NCI-H748 (cell line): ENCODE measurements around the gene NUDT3.
A peak's percentile ranks its signal among the peaks of the same experiment; 100 is the strongest.

Source experiments
- DNase-seq: peaks from one replicate; lab custom pipeline; 2025; ENCODE audit not compliant: unreplicated experiment; lab: John Stamatoyannopoulos, UW

NUDT3 gene

DNA sequence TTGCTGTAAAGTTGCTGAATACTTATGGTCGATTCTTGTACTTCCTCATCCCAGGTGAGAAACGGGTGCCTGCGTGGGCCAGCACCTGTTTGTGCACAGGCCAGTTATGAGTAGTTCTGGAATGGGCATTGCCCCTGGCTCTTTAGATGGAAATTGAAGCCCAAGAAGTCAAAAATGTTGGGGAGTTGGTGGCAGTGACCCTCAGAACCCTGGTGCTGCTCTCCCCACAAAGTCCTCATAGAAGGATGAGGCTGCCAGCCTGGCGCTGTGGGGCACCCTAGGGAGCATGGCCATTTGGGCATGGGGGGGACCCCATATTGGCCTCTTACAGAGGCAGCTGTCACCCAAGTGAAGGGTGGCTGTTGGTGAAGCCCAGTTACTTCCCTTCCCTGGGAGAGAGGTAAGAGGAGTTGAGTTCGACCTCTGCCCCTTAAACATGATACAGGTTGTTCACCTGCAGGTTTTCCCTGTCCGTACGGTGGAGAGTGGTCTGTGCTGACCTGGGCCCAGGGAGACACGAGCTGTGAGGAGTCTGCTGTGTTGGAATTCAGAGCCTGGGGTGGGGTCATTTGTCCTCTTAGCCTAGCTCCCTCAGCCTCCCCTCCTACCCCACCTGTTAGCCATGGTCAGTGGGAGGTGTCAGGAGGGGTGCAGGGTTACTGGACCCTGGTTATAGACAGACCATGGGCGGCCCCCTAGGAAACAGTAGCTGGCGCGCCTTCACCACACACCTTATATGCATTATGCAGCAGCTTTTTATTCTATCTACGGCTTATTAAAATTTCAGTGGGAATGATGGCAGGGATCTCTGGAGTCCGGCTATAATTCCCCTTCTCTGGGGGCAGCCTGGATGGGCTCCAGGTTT is 150.9 kb downstream of the NUDT3 start:
- no peak for DNase-seq

DNA sequence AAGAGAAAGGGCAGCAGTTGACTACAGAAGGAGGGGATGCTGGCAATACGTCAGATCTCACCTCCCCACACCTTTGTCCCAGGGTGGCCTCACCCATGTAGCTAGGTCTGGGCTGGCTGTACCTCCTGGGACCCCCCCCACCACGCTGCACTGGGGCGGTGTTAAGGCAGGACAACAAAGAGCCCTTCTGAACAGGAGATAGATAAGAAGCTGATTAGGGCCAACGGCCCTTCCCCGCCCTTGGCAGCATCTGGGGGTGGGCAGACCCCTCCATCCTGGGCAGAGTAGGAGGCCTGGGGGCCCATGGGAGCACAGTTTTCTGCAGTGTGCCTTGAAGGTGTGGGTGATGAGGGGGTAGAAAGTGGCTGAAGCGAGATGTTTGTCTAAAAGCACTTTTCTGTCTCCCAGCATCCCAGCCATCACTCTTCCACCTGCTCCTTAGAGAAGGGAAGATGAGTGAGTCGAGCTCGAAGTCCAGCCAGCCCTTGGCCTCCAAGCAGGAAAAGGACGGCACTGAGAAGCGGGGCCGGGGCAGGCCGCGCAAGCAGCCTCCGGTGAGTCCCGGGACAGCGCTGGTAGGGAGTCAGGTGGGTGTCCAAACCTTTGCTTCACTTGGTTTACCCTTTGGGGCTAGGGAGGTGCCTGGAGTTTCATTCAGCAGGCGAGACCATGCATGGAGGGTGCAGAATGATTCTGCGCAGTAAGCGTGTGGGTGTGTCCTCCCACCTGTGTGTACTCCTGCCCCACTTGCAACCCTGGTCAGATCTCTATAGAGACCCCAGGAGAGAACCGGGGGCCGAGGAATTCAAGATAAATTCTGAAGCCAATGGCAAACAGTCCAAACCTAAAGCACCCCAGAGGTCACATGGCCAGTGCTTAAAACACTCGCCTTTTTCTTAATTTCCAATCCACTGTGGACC is 151.9 kb downstream of the NUDT3 start:
- DNase-seq = no peak

DNA sequence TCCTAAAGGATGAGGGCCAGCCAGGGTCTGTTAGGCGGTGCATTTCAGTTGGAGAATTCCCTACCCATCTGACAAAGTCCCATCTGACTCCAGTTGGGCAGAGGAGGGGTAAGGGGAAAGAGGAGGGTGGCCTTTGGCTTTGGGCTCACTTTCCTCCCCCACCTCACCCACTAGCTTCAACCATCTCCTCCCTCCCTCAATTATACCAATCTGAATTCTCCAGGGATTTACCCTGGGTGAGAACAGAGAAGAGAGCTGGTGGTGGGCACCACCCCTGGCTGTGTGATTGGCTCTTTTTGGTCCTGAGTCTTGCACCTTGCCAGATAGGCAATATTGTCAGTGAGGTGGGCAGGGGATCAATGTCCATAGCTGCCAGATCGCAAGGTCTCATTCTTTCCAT is 152.6 kb downstream of the NUDT3 start:
- DNase-seq = no peak

DNA sequence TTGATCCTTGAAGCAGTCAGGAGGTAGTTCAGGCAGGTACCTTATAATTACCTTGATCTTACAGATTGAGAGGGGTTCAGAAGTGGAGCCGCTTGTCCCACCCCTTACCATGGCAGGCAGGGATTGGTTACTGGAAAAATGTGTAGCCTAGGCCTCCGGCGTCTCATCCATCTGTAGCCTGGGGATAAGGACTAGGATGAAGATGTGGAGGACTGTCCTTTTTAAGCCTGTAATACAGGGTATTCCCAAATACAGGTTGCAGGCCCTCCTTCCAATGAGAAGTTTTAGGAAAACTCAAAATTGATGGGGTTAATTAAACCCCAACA is 153.0 kb downstream of the NUDT3 start:
- no peak for DNase-seq

DNA sequence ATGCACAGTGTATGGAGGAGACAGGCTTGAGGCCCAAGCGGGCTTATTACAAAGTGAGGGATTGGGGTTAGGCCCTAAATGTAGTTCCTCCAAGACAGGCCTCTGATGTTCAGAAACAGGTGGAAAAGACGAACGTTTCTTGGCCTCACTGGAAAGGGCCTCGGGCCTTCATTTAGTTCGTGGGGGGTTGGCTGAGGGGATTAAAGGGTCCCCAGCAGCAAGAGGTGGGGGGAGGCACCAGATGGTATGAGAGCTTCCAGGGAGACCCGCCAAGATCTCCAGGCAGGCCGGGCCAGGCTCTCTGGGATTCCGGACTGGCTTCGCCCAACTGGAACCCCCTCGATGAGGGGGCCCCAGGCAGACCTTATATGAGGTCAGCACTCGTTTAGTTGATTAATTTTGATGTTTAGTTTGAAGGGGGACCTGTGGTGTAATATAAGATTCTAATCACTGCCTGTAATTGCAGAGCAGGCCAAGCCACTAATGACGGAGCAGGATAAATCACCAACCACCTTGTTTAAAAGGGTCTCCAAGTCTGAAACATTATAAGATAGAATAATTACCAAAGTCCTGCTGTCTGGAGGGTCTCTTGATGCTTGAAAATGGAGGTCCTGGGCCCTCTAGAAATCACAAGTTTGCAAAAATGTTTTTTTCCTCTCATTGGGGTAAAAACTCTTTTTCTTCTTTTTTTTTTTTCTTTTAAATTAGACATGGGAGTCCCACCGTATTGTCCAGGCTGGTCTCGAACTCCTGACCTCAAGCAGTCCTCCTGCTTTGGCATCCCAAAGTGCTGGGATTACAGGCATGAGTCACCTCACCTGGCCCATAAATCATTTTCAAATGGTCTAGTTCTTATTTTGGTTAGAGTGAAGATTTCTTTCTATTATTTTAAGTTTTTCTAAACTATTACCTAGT is 153.6 kb downstream of the NUDT3 start:
- DNase-seq = no peak

DNA sequence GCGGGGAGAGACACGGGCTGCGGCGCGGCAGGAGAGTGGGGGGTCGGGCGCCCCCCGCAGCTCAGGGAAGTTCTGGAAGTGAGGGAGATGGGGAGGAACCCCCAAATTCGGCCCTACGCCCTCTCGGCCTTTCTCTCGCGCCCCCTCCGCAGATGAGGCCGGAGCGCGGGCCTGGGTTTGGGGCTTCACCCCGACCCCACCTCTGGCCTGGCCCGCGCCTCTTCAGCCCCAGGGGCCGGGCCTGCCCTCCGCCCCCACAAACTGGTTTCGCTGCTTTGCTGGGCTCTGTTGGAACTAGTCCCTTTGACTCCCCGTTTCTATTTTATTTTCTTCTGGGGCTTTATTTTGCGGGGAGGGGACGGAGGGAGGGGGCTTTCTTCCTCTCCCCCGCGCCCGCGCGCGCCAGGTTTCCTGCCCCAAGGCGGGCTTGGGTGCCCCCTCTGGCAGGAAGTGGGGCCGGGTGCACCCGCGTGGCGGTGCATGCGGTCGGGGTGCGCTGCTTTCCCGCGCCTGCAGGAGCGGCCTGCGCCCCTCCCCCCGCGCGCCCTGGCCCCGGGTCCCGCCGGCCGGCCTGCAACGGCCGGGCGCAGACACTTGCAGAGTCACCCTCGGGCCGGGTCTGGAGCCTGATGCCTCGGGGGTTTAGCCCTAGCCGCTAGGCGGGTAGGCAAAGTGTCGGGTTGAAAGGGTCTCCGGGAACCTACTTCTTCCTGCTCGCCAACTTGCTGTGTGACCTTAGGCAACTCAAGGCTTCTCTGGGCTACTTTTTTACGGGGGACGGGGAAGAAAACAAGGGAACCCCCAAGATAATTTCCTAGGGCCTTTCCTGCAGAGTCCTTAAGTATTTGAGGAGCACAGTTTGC is 154.5 kb downstream of the NUDT3 start:
- DNase-seq = peak; percentile 84

DNA sequence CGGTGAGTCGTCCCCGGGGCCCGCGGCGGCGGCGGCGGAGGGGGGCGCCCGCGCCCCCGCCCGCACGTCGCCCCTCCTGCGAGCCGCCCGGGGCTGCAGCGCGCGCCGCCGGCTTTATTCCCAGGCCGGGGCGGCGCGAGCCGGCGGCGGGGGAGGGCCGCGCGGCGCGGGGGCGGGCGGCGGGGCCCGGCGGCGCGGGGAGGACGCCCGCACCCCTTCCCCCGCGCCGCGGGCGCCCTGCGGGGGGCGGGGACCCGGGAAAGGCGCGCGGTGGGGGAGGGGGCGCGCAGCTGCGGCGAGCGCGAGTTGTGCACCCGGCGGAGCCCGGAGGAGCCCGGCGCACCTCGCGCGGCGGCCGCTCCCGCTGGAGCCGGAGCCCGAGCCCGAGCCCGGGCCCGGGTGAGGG is 155.2 kb downstream of the NUDT3 start:
- peak; percentile 65 for DNase-seq

DNA sequence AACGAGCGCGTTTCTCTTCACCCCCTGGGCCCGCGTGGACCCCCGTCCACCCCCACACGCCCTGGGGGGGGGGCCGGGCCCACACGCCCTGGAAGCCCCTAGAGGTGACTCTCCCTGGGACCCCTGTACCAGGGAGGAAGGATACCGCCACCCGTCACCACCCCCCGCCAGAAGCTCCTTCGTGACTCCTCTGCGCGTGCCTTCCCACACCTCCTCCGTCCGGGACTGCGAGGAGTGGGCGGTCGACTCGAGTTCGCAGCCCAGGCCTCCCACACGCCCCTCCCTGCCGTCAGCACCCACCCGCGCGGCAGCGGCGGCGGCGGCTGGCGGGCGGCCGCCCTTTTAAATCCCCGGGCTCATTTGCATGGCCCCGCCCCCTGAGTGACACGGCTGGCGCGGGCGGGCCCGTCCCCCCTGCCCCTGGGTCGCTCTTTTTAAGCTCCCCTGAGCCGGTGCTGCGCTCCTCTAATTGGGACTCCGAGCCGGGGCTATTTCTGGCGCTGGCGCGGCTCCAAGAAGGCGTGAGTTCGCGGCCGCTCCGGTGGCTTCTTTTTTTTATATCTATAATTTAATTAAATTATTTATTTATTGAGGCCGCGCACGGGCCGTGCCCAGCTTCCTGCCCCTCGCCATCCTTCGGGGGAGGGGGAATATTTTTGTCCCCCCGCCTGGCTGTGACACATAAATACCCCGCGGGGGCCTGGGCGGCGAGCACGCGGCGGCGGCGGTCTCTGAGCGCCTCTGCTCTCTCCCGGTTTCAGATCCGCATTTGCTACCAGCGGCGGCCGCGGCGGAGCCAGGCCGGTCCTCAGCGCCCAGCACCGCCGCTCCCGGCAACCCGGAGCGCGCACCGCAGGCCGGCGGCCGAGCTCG is 155.8 kb downstream of the NUDT3 start, which contains the start of gene HMGA1:
Gene HMGA1 (plus strand): TSS at position 431 of the 873 bp plus-strand sequence. CDS start 3,908 bp downstream, outside the sequence.
- peak; percentile 95 for DNase-seq

DNA sequence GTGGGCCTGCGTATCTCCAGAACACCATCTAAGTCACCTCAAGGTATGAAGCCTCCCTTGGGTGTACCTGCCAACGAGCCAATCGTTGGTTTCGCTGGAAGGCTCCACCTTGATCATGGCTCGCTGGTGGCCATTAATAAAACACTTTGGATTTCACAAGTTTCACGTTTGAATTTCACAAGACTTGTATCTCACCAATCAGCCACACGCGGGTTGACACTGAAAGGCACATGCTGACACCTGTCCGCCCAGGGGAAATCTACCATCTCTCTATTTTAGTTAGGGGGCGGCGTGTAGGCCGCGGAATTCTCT is 156.4 kb downstream of the NUDT3 start:
- DNase-seq = peak; percentile 52

DNA sequence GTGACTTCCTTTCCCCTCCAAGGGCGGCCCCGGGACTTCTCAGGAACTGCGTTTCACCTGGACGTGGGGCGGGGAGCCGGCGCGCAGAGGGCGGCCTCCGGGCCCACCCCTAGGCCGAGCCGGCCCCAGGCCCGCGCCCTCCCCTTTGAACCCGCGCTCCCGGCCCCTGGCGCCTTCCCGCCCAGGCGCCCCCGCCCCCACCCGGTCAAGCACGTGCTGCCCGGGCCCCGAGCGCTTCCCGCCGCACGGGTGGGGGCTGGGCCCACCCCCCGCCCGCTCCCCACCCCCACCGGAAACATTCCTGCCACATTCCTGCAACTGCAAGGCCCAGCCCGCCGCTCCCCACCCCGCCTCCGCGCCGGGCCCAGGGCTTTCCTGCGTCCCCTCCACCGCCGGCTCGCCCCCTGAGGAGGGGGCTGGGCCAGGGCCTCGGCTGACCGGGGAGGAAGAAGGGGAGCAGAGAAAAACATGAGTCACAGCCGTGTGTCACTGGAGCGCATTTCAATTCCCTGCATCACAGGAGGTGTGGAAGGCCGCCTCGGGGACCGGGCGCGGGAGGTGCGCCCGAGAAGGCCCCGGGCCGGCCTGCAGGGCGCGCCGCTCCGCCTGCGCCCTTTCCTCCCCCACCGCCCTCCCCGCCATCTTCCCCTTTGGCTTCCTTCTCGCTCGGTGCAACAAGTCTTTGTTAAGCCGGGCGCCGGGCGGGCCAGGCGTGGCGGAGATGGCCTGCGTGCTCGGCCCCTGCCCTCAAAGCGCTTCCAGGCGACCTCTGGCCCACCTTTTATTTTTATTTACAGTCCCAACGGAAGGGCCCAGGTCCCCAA is 156.9 kb downstream of the NUDT3 start:
- no peak for DNase-seq

DNA sequence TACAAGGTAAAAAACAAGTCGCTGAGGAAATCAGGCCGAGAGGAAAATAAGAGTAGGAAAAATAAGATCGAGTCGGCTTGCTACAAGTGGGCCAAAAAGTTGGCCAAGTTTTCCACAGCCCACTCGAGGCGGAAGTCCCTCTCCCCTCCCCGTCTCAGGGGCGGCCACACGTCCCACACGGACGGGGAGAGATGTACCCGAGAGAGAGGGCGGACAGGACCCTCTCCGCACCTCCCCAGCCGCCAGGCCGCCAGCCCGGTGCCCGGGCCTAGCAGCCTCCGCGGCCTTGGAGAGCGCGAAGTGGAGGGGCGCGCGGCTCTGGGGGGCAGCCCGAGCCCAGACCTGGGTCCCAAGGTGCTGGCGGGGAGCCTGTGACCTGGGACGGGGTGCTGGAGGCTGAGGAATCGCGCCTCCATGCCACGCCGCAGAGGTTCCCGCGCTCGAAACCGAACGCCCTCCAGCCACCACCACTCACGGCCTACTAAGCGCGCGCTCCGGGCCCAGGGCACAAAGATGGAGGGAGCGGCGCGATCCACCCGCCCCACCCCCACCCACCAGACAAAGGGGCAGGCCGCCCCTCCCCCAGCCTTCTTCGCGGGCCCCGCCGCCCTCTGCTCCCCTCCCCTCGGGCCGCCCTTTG is 157.7 kb downstream of the NUDT3 start:
- DNase-seq = no peak

DNA sequence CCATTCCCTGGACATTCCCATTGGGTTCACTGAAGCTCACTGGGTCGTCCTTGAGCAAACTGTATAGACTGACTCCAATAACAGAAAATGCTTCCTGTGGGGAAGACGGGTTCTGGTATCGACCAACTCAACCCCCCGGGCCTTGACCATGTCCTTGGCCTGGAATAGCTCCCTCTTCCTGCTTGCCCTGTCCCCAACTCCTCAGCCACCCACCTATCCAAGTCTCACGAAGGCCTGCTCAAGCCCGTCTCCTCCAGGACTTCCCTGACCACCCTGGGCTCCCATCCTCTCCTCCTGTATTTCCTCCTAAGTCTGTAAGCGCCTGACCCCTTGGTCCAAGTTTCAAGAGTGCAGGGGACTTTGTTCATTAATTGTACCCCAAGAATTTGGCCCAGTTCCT is 158.6 kb downstream of the NUDT3 start:
- DNase-seq = no peak

DNA sequence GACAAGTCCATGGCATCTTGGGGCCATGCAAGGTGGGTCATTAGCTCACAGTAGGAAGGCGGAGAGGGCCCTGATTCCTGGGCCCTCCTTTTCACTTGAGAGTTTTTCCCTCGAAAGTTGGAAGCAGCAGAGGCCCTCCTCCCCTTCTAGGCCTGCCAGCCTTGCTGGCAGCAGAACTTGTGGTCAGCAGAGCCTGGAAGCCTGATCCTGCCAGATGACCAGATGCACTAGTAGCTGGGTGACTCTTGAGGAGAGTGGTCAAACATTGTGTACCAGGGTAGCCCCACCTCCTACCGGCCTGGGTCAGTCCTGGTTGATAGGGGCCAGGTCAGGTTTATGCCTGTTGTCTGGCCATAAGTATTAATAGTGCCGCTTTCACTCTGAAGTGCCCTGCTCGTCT is 159.6 kb downstream of the NUDT3 start:
- no peak for DNase-seq

DNA sequence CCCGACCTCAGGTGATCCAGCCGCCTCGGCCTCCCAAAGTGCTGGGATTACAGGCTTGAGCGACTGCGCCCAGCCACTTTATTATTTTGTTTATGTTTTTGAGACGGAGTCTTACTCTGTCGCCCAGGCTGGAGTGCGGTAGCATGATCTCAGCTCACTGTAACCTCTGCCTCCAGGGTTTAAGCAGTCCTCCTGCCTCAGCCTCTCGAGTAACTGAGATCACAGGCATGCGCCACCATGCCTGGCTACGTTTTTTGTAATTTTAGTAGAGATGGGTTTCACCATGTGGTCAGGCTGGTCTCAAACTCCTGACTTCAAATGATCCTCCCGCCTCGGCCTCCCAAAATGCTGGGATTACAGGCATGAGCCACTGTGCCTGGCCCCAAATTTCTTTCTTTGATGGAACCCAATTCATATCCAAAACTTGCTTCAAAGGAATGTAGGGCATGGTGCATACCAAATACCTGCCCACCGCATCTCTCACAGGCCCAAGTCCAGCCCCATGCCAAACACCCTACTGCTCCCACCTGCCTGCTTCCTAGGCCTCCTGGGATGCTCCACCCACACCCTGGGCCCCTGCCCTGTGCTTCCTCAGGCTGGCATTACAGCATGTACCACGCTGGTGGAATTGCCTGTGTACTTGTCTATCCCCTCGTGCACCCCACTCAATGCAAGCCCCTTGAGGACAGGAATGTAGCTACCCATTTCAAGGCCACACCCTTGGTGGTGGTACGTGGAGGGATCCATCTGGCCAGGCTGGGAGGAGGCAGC is 160.7 kb downstream of the NUDT3 start:
- DNase-seq = no peak

DNA sequence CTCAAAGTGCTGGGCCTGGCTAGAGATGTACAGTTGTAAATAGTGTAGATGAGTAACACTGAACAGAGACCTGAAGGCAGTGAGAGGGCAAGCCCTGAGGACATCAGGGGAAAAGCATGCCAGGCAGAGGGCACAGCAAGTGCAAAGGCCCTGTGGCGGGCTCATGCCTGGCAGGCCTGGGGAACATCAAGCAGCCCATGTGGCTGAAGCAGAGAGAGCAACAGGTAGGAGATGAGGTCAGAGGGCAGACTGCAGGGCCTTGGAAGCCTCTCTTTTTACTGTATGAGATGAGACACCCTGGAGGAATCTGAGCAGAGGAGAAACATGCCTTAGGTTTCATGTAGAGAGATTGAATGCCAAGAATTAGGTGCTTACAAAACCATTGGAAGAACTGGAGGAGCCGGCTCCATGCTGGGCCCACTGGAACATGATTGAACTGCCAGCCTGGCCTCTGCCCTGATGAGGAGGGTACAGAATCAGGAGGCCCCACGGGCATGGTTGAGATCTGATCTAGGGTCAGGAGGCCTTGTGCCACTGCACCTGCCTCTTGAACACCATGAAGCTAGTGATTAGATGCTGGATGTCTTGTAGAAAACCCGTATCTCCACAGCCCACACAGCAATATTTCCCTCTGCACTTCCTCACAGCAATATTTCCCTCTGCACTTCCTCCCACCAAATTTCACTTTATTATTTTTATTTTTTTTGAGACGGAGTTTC is 161.7 kb downstream of the NUDT3 start:
- no peak for DNase-seq

DNA sequence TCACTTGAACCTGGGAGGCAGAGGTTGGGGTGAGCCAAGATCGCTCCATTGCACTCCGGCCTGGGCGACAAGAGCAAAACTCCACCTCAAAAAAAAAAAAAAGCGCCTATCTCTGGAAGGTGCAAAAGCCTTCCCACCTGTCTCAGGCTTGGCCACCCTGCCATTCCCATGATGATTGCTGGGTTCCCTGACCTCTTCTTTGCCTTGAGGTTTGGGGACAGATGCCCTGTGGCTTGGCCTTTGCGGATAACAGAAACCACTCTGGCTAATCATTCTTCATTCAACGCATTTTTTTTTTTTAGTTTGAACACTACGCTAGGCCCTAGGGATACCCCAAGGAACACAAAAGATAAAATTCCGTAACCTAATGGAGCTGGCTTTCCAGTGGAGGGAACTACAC is 162.6 kb downstream of the NUDT3 start:
- no peak for DNase-seq
